ENCODE data around the gene PLA2G4A. TPM values are rescaled to one million over a fixed set of nuclear protein-coding genes. Genes with fewer than 3 reads are reported as not detected.

Gene PLA2G4A
- total RNA-seq, 1 experiment from 2014 or later, result 3.8 TPM

- H3K4me3 Mint-ChIP-seq (ENCODE audit: unreplicated experiment), result no peak overlapping the region
- BruUV-seq (replicated peaks), result no TSS peak
- H3K27ac Mint-ChIP-seq (ENCODE audit: low read depth, unreplicated experiment), result no peak overlapping the region
- CTCF ChIA-PET, result interaction anchor here (0.6 to 1.4 kb wide), 5 partner anchors 9 to 243 kb away, joined by 3 read pairs; no protein-coding TSS in a partner anchor
- no peaks in the 10 kb centered on the region for H3K9me3 Mint-ChIP-seq (ENCODE audit: unreplicated experiment)
- no peaks in the 10 kb centered on the region for H3K27me3 Mint-ChIP-seq (ENCODE audit: insufficient read depth, unreplicated experiment)
- DNase-seq (ENCODE audit: unreplicated experiment), result no peak
- H3K36me3 Mint-ChIP-seq (ENCODE audit: insufficient read depth, unreplicated experiment), result no peaks in the 10 kb centered on the region
- no peaks in the 10 kb centered on the region for H3K4me1 Mint-ChIP-seq (ENCODE audit: insufficient read depth, unreplicated experiment)
- intact Hi-C loops (cut with micrococcal nuclease), result no loop called here
- POLR2A ChIA-PET, result no interaction called here
- no peak for TF ChIP-seq CTCF (IDR thresholded peaks at IDR 0.05; ENCODE audit: unreplicated experiment)
Measured at GRCh38 chr1:186848509-186849130, 19.9 kb downstream of the PLA2G4A start.

- intact Hi-C loops (cut with micrococcal nuclease), result no loop called here
- H3K27me3 Mint-ChIP-seq (ENCODE audit: insufficient read depth, unreplicated experiment), result no peaks in the 10 kb centered on the region
- H3K9me3 Mint-ChIP-seq (ENCODE audit: unreplicated experiment), result no peaks in the 10 kb centered on the region
- BruUV-seq (replicated peaks), result no TSS peak
- no peak overlapping the region for H3K27ac Mint-ChIP-seq (ENCODE audit: low read depth, unreplicated experiment)
- ChIA-PET POLR2A (interaction anchor here (0.7 kb wide), 1 partner anchor 100 kb away, joined by 6 read pairs; no protein-coding TSS in a partner anchor), CTCF (interaction anchor here (0.5 to 0.9 kb wide), 4 partner anchors 11 to 80 kb away, joined by 3 to 6 read pairs (median 5); no protein-coding TSS in a partner anchor)
- DNase-seq (ENCODE audit: unreplicated experiment), result no peak
- no peaks in the 10 kb centered on the region for H3K36me3 Mint-ChIP-seq (ENCODE audit: insufficient read depth, unreplicated experiment)
- no peak for TF ChIP-seq CTCF (IDR thresholded peaks at IDR 0.05; ENCODE audit: unreplicated experiment)
- no peak overlapping the region for H3K4me3 Mint-ChIP-seq (ENCODE audit: unreplicated experiment)
- no peaks in the 10 kb centered on the region for H3K4me1 Mint-ChIP-seq (ENCODE audit: insufficient read depth, unreplicated experiment)
Measured at GRCh38 chr1:186849271-186849671, 20.5 kb downstream of the PLA2G4A start.

GRCh38 chr1:186849826-186850225, 21.1 kb downstream of the PLA2G4A start:
- DNase-seq (ENCODE audit: unreplicated experiment), result no peak
- no peaks in the 10 kb centered on the region for H3K36me3 Mint-ChIP-seq (ENCODE audit: insufficient read depth, unreplicated experiment)
- TF ChIP-seq CTCF (IDR thresholded peaks at IDR 0.05; ENCODE audit: unreplicated experiment), result no peak
- H3K27me3 Mint-ChIP-seq (ENCODE audit: insufficient read depth, unreplicated experiment), result no peaks in the 10 kb centered on the region
- CTCF ChIA-PET, result interaction anchor here (0.5 to 0.7 kb wide), 3 partner anchors 11 to 80 kb away, joined by 4 to 6 read pairs (median 6); no protein-coding TSS in a partner anchor
- H3K4me1 Mint-ChIP-seq (ENCODE audit: insufficient read depth, unreplicated experiment), result no peaks in the 10 kb centered on the region
- intact Hi-C loops (cut with micrococcal nuclease), result no loop called here
- no peak overlapping the region for H3K4me3 Mint-ChIP-seq (ENCODE audit: unreplicated experiment)
- POLR2A ChIA-PET, result interaction anchor here (0.7 kb wide), 2 partner anchors 101 to 178 kb away, joined by 3 to 6 read pairs; no protein-coding TSS in a partner anchor
- H3K9me3 Mint-ChIP-seq (ENCODE audit: unreplicated experiment), result no peaks in the 10 kb centered on the region
- no TSS peak for BruUV-seq (replicated peaks)
- no peak overlapping the region for H3K27ac Mint-ChIP-seq (ENCODE audit: low read depth, unreplicated experiment)

- no TSS peak for BruUV-seq (replicated peaks)
- Mint-ChIP-seq H3K4me3 (ENCODE audit: unreplicated experiment) (no peak overlapping the region), H3K27ac (ENCODE audit: low read depth, unreplicated experiment) (no peak overlapping the region), H3K36me3 (ENCODE audit: insufficient read depth, unreplicated experiment) (no peaks in the 10 kb centered on the region), H3K4me1 (ENCODE audit: insufficient read depth, unreplicated experiment) (no peaks in the 10 kb centered on the region), H3K27me3 (ENCODE audit: insufficient read depth, unreplicated experiment) (no peaks in the 10 kb centered on the region), H3K9me3 (ENCODE audit: unreplicated experiment) (peaks cover 7% of the 10 kb centered on the region)
- ChIA-PET POLR2A (interaction anchor here (0.5 kb wide), 1 partner anchor 75 kb away, joined by 3 read pairs; no protein-coding TSS in a partner anchor), CTCF (no interaction called here)
- no peak for DNase-seq (ENCODE audit: unreplicated experiment)
- intact Hi-C loops (cut with micrococcal nuclease), result no loop called here
- no peak for TF ChIP-seq CTCF (IDR thresholded peaks at IDR 0.05; ENCODE audit: unreplicated experiment)
Measured at GRCh38 chr1:186854102-186854501, 25.4 kb downstream of the PLA2G4A start.

All from MCF 10A (cell line).